ENCODE measurements around the gene KRT84. TPM values are rescaled to one million over a fixed set of nuclear protein-coding genes. Genes with fewer than 3 reads are reported as not detected.

Gene KRT84
- polyA plus RNA-seq, 4 donors: not detected

Other genes with a start within 250 kb of the KRT84 start
- gene KRT80, start 193.6 kb downstream of the KRT84 start, polyA plus RNA-seq (ENCODE audit: insufficient read length in 4 of 4): 1 to 10 TPM in 2 of 4 donors, under 1 TPM in 2; 0.83 to 1.4 (median 1.0) TPM
- gene KRT7, start 152.4 kb downstream of the KRT84 start, polyA plus RNA-seq (ENCODE audit: insufficient read length in 4 of 4): 100 to 1,000 TPM in 1 of 4 donors, 10 to 100 TPM in 3; 44.7 to 121 (median 73.1) TPM
- gene KRT86, start 111.0 kb downstream of the KRT84 start, polyA plus RNA-seq (ENCODE audit: insufficient read length in 4 of 4): under 1 TPM in 2 of 4 donors, not detected in 2; 0.07 to 0.13 TPM
- under 1 TPM in 1 of 4 donors, not detected in 3; 0.13 TPM for gene KRT81, start 94.1 kb downstream of the KRT84 start, polyA plus RNA-seq (ENCODE audit: insufficient read length in 4 of 4)
- gene KRT83, start 64.3 kb downstream of the KRT84 start, polyA plus RNA-seq (ENCODE audit: insufficient read length in 4 of 4): not detected
- gene KRT85, start 18.2 kb downstream of the KRT84 start, polyA plus RNA-seq (ENCODE audit: insufficient read length in 4 of 4): not detected
- not detected for gene KRT82, start 20.7 kb upstream of the KRT84 start, polyA plus RNA-seq (ENCODE audit: insufficient read length in 4 of 4)
- gene KRT75, start 48.7 kb upstream of the KRT84 start, polyA plus RNA-seq (ENCODE audit: insufficient read length in 4 of 4): not detected
- not detected for gene KRT6B, start 66.5 kb upstream of the KRT84 start, polyA plus RNA-seq (ENCODE audit: insufficient read length in 4 of 4)
- gene KRT6C, start 88.2 kb upstream of the KRT84 start, polyA plus RNA-seq (ENCODE audit: insufficient read length in 4 of 4): not detected
- under 1 TPM in 1 of 4 donors, not detected in 3; 0.10 TPM for gene KRT6A, start 107.6 kb upstream of the KRT84 start, polyA plus RNA-seq (ENCODE audit: insufficient read length in 4 of 4)
- 1 to 10 TPM in 2 of 4 donors, under 1 TPM in 2; 0.28 to 1.9 (median 0.98) TPM for gene KRT5, start 134.7 kb upstream of the KRT84 start, polyA plus RNA-seq (ENCODE audit: insufficient read length in 4 of 4)
- gene KRT71, start 167.5 kb upstream of the KRT84 start, polyA plus RNA-seq (ENCODE audit: insufficient read length in 4 of 4): not detected
- gene KRT74, start 188.2 kb upstream of the KRT84 start, polyA plus RNA-seq (ENCODE audit: insufficient read length in 4 of 4): not detected
- under 1 TPM in 1 of 4 donors, not detected in 3; 0.11 TPM for gene KRT72, start 215.8 kb upstream of the KRT84 start, polyA plus RNA-seq (ENCODE audit: insufficient read length in 4 of 4)
- gene KRT73, start 232.9 kb upstream of the KRT84 start, polyA plus RNA-seq (ENCODE audit: insufficient read length in 4 of 4): not detected